ENCODE data around the gene KRT34.

Gene KRT34

GRCh38 chr17:41331606-41332005 is 50.5 kb downstream of the KRT34 start:
- H3K27ac ChIP-seq (ENCODE audit: extremely low read depth, low read depth, low read length) = no peak overlapping the region
- H3K4me3 ChIP-seq (ENCODE audit: low read depth, low read length) = no peak overlapping the region
- H3K9me3 ChIP-seq (ENCODE audit: control insufficient read depth, insufficient read depth, low read depth, low read length) = no peaks in the 10 kb centered on the region
- no peaks in the 10 kb centered on the region for H3K36me3 ChIP-seq (ENCODE audit: control insufficient read depth in 2 of 2, insufficient read depth in 1 of 2, low read length in 2 of 2)
- ChIA-PET POLR2A (no interaction called here), CTCF (interaction anchor here (0.7 to 2.9 kb wide), 8 partner anchors 10 to 712 kb away, joined by 3 to 19 read pairs (median 6); no protein-coding TSS in a partner anchor)
- H3K4me1 ChIP-seq (ENCODE audit: control insufficient read depth, insufficient read depth, low read length) = no peaks in the 10 kb centered on the region
- TF ChIP-seq ZNF518A (tag by site-specific recombination; conservative IDR thresholded peaks at IDR 0.05; ENCODE audit: low read depth) = no peak
- no peak for TF ChIP-seq EGR2 (tag by site-specific recombination; IDR thresholded peaks at IDR 0.05; ENCODE audit: low read depth)
- no peak for TF ChIP-seq ZNF548 (tag by site-specific recombination; IDR thresholded peaks at IDR 0.05)
- TF ChIP-seq ZBTB6 (tag by site-specific recombination; IDR thresholded peaks at IDR 0.05) = no peak
- no peak for TF ChIP-seq OSR2 (tag by site-specific recombination; IDR thresholded peaks at IDR 0.05)
- no peak for TF ChIP-seq ZBTB7A (tag by site-specific recombination; IDR thresholded peaks at IDR 0.05; ENCODE audit: low read depth)
- TF ChIP-seq ZNF37A (tag by site-specific recombination; IDR thresholded peaks at IDR 0.05) = no peak
- TF ChIP-seq KLF10 (tag by site-specific recombination; IDR thresholded peaks at IDR 0.05) = no peak
- TF ChIP-seq ZNF473 (tag by site-specific recombination; IDR thresholded peaks at IDR 0.05) = no peak
- no peak for TF ChIP-seq TSHZ1 (tag by site-specific recombination; IDR thresholded peaks at IDR 0.05; ENCODE audit: borderline replicate concordance)
- no peak for TF ChIP-seq ZNF140 (tag by site-specific recombination; IDR thresholded peaks at IDR 0.05)
- no peak for TF ChIP-seq ZNF529 (tag by site-specific recombination; IDR thresholded peaks at IDR 0.05; ENCODE audit: insufficient replicate concordance)
- TF ChIP-seq ZNF155 (tag by site-specific recombination; IDR thresholded peaks at IDR 0.05) = no peak
- TF ChIP-seq ZNF280C (tag by site-specific recombination; IDR thresholded peaks at IDR 0.05) = no peak

All from HEK293 (cell line).